NCI-H1417 treated with DMSO at 0.1 percent for 48 hours (cell line): ENCODE measurements around the gene SRRM5.
"Not testable (repeated sequence)": the region's sequence is repeated elsewhere in the genome, so short reads cannot be mapped to it uniquely, and the experiment has no call there.

Experiments used
- DNase-seq: peaks from one replicate; lab custom pipeline; 2025; lab: John Stamatoyannopoulos, UW

SRRM5 gene

GRCh38 chr19:43638214-43638994 is 26.5 kb downstream of the SRRM5 start:
- no peak for DNase-seq

- DNase-seq: no peak
These were observed 27.2 kb downstream of the SRRM5 start for GRCh38 chr19:43638995-43639518.

GRCh38 chr19:43639519-43640423 is 27.9 kb downstream of the SRRM5 start, which contains the start of gene CADM4:
Gene CADM4 (minus strand): TSS chr19:43639850. CDS start chr19:43639790, 60 bp downstream.
- no peak for DNase-seq

- no peak for DNase-seq
These were observed 28.5 kb downstream of the SRRM5 start for GRCh38 chr19:43640424-43640757.

GRCh38 chr19:43641333-43641732 is 29.4 kb downstream of the SRRM5 start:
- DNase-seq: no peak

- DNase-seq: no peak
These were observed 30.6 kb downstream of the SRRM5 start for GRCh38 chr19:43642531-43642930.

- no peak for DNase-seq
These were observed 31.4 kb downstream of the SRRM5 start for GRCh38 chr19:43643326-43643725.

- no peak for DNase-seq
These were observed 32.3 kb downstream of the SRRM5 start for GRCh38 chr19:43644181-43644580.

GRCh38 chr19:43648633-43649032 is 36.7 kb downstream of the SRRM5 start:
- DNase-seq: no peak

- no peak for DNase-seq
These were observed 37.6 kb downstream of the SRRM5 start for GRCh38 chr19:43649514-43649913.

- not testable (repeated sequence) for DNase-seq
These were observed 38.4 kb downstream of the SRRM5 start for GRCh38 chr19:43650276-43650675.

GRCh38 chr19:43651758-43652545 is 40.1 kb downstream of the SRRM5 start:
- no peak for DNase-seq

- DNase-seq: no peak
These were observed 40.6 kb downstream of the SRRM5 start for GRCh38 chr19:43652546-43652874.

GRCh38 chr19:43656436-43656835 is 44.5 kb downstream of the SRRM5 start:
- DNase-seq: no peak

- no peak for DNase-seq
These were observed 46.1 kb downstream of the SRRM5 start for GRCh38 chr19:43658001-43658400.

GRCh38 chr19:43658494-43658893 is 46.6 kb downstream of the SRRM5 start:
- no peak for DNase-seq

GRCh38 chr19:43660301-43660970 is 48.5 kb downstream of the SRRM5 start:
- no peak for DNase-seq

- DNase-seq: no peak
These were observed 49.1 kb downstream of the SRRM5 start for GRCh38 chr19:43660971-43661360.

- DNase-seq: no peak
These were observed 50.6 kb downstream of the SRRM5 start for GRCh38 chr19:43662487-43662886.

- DNase-seq: no peak
These were observed 52.1 kb downstream of the SRRM5 start for GRCh38 chr19:43664018-43664417.
